Upper lobe of right lung (tissue), 1 donor: ENCODE measurements around the gene TMEM134. TPM values are rescaled to one million over a fixed set of nuclear protein-coding genes. Genes with fewer than 3 reads are reported as not detected.

ENCODE experiments used
- ATAC-seq: fragments of 200-7000 bp; cut with Tn5 transposase; one replicate; pipeline ENCODE4 v1.9.1; 2020; ENCODE audit warnings: mild to moderate bottlenecking, moderate library complexity
- DNase-seq: peaks from one replicate; pipeline ENCODE4 v3.0.0-alpha.2; 2020
- H3K27ac ChIP-seq: fragments of 200-600 bp; one replicate; pipeline ENCODE4 v1.8.0; 2022
- H3K27me3 ChIP-seq: fragments of 200-600 bp; one replicate; pipeline ENCODE4 v1.8.0; 2022; ENCODE audit warnings: mild to moderate bottlenecking
- H3K36me3 ChIP-seq: fragments of 200-600 bp; one replicate; pipeline ENCODE4 v1.8.0; 2022
- H3K4me1 ChIP-seq: fragments of 200-600 bp; one replicate; pipeline ENCODE4 v1.8.0; 2022
- H3K4me3 ChIP-seq: fragments of 200-600 bp; one replicate; pipeline ENCODE4 v1.8.0; 2022; ENCODE audit warnings: mild to moderate bottlenecking
- H3K9me3 ChIP-seq: fragments of 200-600 bp; one replicate; pipeline ENCODE4 v1.8.0; 2022
- intact Hi-C: fragments of 100-400 bp; cut with DNase I; formaldehyde crosslinking; loops from one replicate; pipeline ENCODE4 v1.11.0; 2022
- total RNA-seq: library from RNA; stranded (reverse); fragmentation: NEBNext Ultra II Directional; extraction: Animal tissue kit (Norgen Biotek cat#: 25700); gene quantifications from one replicate; pipeline ENCODE4 v1.2.1, GENCODE V29; 2021
- TF ChIP-seq, protein P1 (sequence below): fragments of 200-600 bp; IDR thresholded peaks from one replicate; pipeline ENCODE4 v1.8.0; 2022; ENCODE audit warnings: antibody characterized with exemption
- donor health status: DM: no; HTN: yes; CAD: no; lungs with severe emphysema.

The TMEM134 gene
- total RNA-seq, 1 donor from 2014 or later = 46.9 TPM

DNA sequence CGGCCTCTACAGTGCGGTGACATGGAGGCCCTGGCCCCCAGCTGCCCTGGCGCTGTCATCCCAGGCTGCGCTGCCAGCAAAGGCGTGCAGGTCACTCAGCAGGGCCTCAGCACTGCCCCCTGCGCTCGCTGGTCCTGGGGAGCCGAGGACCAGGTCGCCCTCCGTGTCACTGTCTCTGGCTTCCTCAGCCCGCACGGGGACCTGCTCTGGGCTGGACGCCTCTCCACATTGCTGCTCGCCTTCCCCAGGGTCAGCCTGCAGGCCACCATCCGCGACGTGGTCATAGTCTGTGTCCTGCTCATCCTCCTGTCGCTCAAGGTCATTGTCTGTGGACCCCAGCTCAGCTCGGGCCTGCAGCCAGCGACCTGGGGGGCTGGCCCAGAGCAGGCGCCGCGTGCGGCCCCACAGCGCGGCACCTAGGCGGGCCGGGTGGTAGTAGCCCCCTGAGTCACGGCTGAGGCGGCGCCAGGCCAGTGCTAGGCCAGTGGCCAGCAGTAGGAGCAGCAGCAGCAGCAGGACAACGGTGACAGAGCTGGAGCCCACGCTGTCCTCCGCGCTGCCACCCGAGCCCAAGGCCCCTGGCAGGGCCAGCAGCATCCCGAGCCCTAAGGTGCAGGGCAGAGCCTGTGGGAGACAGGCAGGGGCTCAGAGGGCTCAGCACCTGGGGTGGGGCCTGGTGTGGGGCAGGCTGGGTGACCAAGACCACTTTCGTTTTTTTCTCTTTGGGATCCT is 33.2 kb downstream of the TMEM134 start:
- Histone ChIP-seq H3K36me3 (peaks cover 58% of the 10 kb centered on the region), H3K4me3 (peak overlapping the region; percentile 40), H3K4me1 (peaks cover 3% of the 10 kb centered on the region), H3K27me3 (no peaks in the 10 kb centered on the region), H3K27ac (no peak overlapping the region), H3K9me3 (no peaks in the 10 kb centered on the region)
- ATAC-seq (no peak), DNase-seq (no peak)
- intact Hi-C loops = no loop called here
- TF ChIP-seq, protein P1, sequence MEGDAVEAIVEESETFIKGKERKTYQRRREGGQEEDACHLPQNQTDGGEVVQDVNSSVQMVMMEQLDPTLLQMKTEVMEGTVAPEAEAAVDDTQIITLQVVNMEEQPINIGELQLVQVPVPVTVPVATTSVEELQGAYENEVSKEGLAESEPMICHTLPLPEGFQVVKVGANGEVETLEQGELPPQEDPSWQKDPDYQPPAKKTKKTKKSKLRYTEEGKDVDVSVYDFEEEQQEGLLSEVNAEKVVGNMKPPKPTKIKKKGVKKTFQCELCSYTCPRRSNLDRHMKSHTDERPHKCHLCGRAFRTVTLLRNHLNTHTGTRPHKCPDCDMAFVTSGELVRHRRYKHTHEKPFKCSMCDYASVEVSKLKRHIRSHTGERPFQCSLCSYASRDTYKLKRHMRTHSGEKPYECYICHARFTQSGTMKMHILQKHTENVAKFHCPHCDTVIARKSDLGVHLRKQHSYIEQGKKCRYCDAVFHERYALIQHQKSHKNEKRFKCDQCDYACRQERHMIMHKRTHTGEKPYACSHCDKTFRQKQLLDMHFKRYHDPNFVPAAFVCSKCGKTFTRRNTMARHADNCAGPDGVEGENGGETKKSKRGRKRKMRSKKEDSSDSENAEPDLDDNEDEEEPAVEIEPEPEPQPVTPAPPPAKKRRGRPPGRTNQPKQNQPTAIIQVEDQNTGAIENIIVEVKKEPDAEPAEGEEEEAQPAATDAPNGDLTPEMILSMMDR = no peak

DNA sequence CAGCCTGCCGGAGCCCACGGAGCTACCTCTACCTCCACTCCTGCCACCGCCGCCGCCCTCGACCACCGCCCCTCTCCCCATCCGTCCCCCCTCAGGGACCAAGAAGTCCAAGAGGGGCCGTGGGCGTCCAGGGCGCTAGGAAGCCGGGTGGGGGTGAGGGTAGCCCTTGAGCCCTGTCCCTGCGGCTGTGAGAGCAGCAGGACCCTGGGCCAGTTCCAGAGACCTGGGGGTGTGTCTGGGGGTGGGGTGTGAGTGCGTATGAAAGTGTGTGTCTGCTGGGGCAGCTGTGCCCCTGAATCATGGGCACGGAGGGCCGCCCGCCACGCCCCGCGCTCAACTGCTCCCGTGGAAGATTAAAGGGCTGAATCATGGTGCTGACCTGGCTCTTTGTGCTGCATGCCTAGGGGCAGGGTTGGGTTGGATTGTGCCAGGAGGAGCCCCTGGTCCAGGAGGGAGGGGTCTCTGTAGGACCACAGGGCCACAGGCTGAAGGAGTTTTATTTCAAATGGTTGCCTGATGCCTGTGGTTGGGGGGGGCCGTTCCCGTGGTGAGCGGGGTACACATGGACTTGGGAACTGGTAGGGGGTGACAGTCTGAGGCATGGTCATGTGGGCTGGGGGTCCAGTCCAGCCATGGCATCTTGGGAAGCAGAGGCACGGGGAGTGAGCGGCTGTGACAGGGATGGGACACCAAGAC is 33.9 kb downstream of the TMEM134 start:
- Histone ChIP-seq H3K27ac (no peak overlapping the region), H3K36me3 (peaks cover 61% of the 10 kb centered on the region), H3K9me3 (no peaks in the 10 kb centered on the region), H3K4me1 (peaks cover 3% of the 10 kb centered on the region), H3K4me3 (no peak overlapping the region), H3K27me3 (no peaks in the 10 kb centered on the region)
- ATAC-seq (no peak), DNase-seq (no peak)
- intact Hi-C loops = no loop called here
- TF ChIP-seq, protein P1 = no peak

DNA sequence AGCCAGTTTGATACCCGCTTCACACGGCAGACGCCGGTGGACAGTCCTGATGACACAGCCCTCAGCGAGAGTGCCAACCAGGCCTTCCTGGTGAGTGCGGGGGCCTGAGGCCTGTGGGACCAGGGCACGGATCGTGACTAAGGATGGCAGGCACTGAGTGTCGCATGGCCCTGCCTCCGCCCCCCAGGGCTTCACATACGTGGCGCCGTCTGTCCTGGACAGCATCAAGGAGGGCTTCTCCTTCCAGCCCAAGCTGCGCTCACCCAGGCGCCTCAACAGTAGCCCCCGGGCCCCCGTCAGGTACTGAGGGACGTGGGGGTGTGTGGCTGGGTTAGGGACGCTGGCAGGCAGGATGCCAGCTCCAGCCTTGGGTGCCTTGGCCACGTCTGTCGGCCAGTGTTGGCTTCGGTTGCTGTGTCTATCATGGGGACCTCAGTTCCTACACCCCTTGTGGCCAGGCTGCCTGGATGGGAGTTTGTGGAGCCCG is 34.6 kb downstream of the TMEM134 start:
- H3K4me1 ChIP-seq = peaks cover 6% of the 10 kb centered on the region
- no peak for ATAC-seq
- no peak overlapping the region for H3K4me3 ChIP-seq
- no peak overlapping the region for H3K27ac ChIP-seq
- no peaks in the 10 kb centered on the region for H3K9me3 ChIP-seq
- peaks cover 61% of the 10 kb centered on the region for H3K36me3 ChIP-seq
- no peak for DNase-seq
- no peaks in the 10 kb centered on the region for H3K27me3 ChIP-seq
- intact Hi-C loops = no loop called here
- TF ChIP-seq, protein P1 = no peak

DNA sequence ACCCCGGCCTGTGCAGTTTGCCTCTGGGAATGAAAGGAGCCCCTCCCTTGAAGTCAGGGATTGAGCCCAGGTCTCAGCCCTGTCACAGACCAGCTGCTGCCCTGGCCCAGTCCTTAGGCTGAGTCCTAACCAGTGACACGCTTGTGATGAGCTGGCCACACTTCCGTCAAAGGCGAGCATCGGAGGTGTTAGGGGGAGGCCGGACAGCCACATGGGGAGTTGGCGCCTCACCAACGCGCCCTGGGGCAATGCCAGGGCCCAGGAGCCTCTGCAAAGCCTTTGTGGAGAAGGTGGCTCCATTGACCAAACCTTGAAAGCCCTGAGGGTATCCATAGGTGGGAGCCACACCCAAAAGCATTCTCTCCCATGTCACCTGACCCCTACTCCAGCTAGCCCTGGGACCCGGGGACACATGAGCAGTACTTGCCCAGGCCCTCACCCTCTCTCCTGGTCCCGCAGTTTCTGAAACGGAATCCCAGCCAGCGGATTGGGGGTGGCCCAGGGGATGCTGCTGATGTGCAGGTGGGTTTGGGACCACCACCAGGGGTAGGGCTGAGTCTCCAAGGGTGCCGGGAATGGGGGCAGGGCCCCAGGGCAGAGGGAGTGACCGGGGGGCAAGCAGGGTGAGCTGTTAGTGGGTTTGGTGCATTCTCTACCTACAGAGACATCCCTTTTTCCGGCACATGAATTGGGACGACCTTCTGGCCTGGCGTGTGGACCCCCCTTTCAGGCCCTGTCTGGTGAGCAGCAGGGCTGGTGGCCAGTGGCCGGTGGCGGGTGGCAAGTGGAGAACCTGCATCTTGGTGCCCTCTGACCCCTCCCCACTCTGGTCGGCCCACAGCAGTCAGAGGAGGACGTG is 35.3 kb downstream of the TMEM134 start:
- H3K4me1 ChIP-seq = peaks cover 11% of the 10 kb centered on the region
- TF ChIP-seq, protein P1 = no peak
- H3K9me3 ChIP-seq = no peaks in the 10 kb centered on the region
- H3K27me3 ChIP-seq = no peaks in the 10 kb centered on the region
- no peak for DNase-seq
- H3K36me3 ChIP-seq = peaks cover 61% of the 10 kb centered on the region
- no peak for ATAC-seq
- H3K27ac ChIP-seq = peak overlapping the region; percentile 3
- intact Hi-C loops = no loop called here
- no peak overlapping the region for H3K4me3 ChIP-seq

DNA sequence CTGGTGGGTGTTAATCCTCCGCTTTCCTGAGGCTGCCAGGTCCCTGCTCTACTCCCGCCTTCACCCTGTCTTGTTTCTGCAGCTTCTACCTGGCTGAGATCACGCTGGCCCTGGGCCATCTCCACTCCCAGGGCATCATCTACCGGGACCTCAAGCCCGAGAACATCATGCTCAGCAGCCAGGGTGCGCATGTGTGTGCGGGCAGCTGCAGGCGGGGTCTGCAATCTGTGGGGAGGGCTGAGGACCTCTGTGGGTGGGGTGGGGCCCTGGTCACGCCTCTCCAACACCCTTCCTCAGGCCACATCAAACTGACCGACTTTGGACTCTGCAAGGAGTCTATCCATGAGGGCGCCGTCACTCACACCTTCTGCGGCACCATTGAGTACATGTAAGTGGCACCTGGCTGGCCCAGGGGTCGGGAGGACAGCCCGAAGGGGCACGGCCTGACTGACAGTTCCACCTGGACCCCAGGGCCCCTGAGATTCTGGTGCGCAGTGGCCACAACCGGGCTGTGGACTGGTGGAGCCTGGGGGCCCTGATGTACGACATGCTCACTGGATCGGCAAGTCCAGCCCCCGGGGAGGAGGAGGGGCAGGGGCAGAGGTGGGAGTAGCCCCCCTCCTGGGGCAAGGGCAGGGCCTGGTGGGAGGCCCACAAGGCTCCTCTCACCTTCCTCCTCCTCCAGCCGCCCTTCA is 36.2 kb downstream of the TMEM134 start:
- TF ChIP-seq, protein P1 = no peak
- DNase-seq = no peak
- H3K4me1 ChIP-seq = peaks cover 11% of the 10 kb centered on the region
- no peaks in the 10 kb centered on the region for H3K27me3 ChIP-seq
- H3K4me3 ChIP-seq = no peak overlapping the region
- H3K36me3 ChIP-seq = peaks cover 57% of the 10 kb centered on the region
- intact Hi-C loops = no loop called here
- ATAC-seq = no peak
- peak overlapping the region; percentile 3 for H3K27ac ChIP-seq
- H3K9me3 ChIP-seq = no peaks in the 10 kb centered on the region
